Heart left ventricle (tissue), 16 donors: Measurements from ENCODE around the gene COPZ1. TPM values are rescaled to one million over a fixed set of nuclear protein-coding genes. Genes with fewer than 3 reads are reported as not detected.
A peak's percentile ranks its signal among the peaks of the same experiment; 100 is the strongest.

Source experiments
- ATAC-seq, 4 donors: fragments of 200-7000 bp; cut with Tn5 transposase; one replicate each; pipeline ENCODE4 v1.9.1; 2020 to 2022; ENCODE audit warnings: moderate library complexity in 4 of 4, mild to moderate bottlenecking in 3 of 4, moderate number of reproducible peaks in 1 of 4
- DNase-seq, 5 donors: peaks; one replicate each; pipeline ENCODE4 v3.0.0-alpha.2; 2020
- H3K27ac ChIP-seq, 12 donors: fragments of 200-600 bp; sonication (generic) in 4 of 12; one replicate each; pipeline versions ENCODE4 v1.5.0 to v1.8.0; 2016 to 2022; ENCODE audit warnings: mild to moderate bottlenecking in 2 of 12
- H3K27me3 ChIP-seq, 9 donors: fragments of 200-600 bp; sonication (generic) in 2 of 9; one replicate each; pipeline versions ENCODE4 v1.5.1 to v1.8.0; 2016 to 2022; ENCODE audit warnings: mild to moderate bottlenecking in 3 of 9
- H3K36me3 ChIP-seq, 9 donors: fragments of 200-600 bp; sonication (generic) in 2 of 9; one replicate each; pipeline versions ENCODE4 v1.5.0 to v1.8.0; 2018 to 2022; ENCODE audit warnings: mild to moderate bottlenecking in 2 of 9
- H3K4me1 ChIP-seq, 12 donors: fragments of 200-600 bp; sonication (generic) in 4 of 12; one replicate each; pipeline versions ENCODE4 v1.5.0 to v1.8.0; 2016 to 2022; ENCODE audit warnings: mild to moderate bottlenecking in 3 of 12
- H3K4me3 ChIP-seq, 12 donors: fragments of 200-600 bp; sonication (generic) in 4 of 12; one replicate each; pipeline versions ENCODE4 v1.5.0 to v1.8.0; 2017 to 2022; ENCODE audit warnings: mild to moderate bottlenecking in 9 of 12, moderate library complexity in 4 of 12
- H3K9me3 ChIP-seq, 12 donors: fragments of 200-600 bp; sonication (generic) in 4 of 12; one replicate each; pipeline versions ENCODE4 v1.5.0 to v1.8.0; 2016 to 2022; ENCODE audit warnings: mild to moderate bottlenecking in 1 of 12
- CTCF ChIP-seq, 12 donors: fragments of 200-600 bp; sonication (generic) in 4 of 12; IDR thresholded peaks; one replicate each; pipeline versions ENCODE4 v1.5.0 to v1.8.0; 2018 to 2022; ENCODE audit warnings: antibody characterized with exemption in 12 of 12, mild to moderate bottlenecking in 5 of 12
- POLR2A ChIP-seq, 2 donors: fragments of 450-650 bp; IDR thresholded peaks; one replicate each; pipeline ENCODE4 v1.6.1; 2017; ENCODE audit warnings: antibody characterized with exemption in 2 of 2, mild to moderate bottlenecking in 2 of 2, moderate library complexity in 2 of 2
- WGBS, 4 donors: extraction: QIAGEN DNeasy Blood & Tissue Kit in 2 of 4; methylation state at CpG; one replicate each; pipeline versions ENCODE4 v1.1.5 to v1.1.7; 2013 to 2018; 5-methylcytosine and 5-hydroxymethylcytosine counted together
- intact Hi-C, 10 donors: fragments of 100-400 bp; cut with DNase I; formaldehyde crosslinking; loops; one replicate each; pipeline versions ENCODE4 v1.11.1 to v1.14.2; 2022
- polyA plus RNA-seq, 2 donors: library from polyadenylated mRNA; stranded (reverse); fragments of 200-250 nt; gene quantifications; one replicate each; pipeline ENCODE4 v1.2.3, GENCODE V29; 2013
- total RNA-seq, 9 donors: library from RNA; depleted of rRNA in 2 of 9; stranded (reverse); fragments of >200 nt in 2 of 9; fragmentation: NEBNext Ultra II Directional in 3 of 9; extraction: Animal tissue kit (Norgen Biotek cat#: 25700) in 3 of 9; gene quantifications; one replicate each; pipeline versions ENCODE4 v1.1.0 to v1.2.4, GENCODE V29; 2016 to 2023
- donor health status: ischemic (EF 13 %, LVEDD 7.1; RV severe dilation, severe dysfunction).
- donor health status: healthy with polysubstance abuse.
- donor health status: DM: no; HTN: yes; CAD: no.
- donor health status: DM: no; HTN: no; CAD: no.
- donor health status: ischemic (EF 25% LVEDD 6.9; RV normal size, moderate dysfunction).
- donor health status: ischemic (EF 25% LVEDD 5.7; RV mildly dilated, moderate dysfunction).
- donor health status: healthy.
- donor health status: DM: yes; HTN: yes; CAD: no.
- donor health status: ischemic (EF 35%, LVEDD 5.7; RV mildly dilated, moderate dysfunction).
- donor health status: nonischemic (EF 11% LVEDD 7.7; RV severe dilation, severe dysfunction).
- donor health status: DM: yes; HTN: yes; CAD: no.
- donor health status: PGD.
- donor health status: ischemic (EF 29% LVEDD 5.4; RV normal size, mild dysfunction).
- donor health status: nonischemic (EF 23%, LVEDD 6.1; RV moderate dilation, normal function).

Gene COPZ1
- total and polyA plus RNA-seq, 11 donors, result 77.3 to 146 (median 125) TPM

DNA sequence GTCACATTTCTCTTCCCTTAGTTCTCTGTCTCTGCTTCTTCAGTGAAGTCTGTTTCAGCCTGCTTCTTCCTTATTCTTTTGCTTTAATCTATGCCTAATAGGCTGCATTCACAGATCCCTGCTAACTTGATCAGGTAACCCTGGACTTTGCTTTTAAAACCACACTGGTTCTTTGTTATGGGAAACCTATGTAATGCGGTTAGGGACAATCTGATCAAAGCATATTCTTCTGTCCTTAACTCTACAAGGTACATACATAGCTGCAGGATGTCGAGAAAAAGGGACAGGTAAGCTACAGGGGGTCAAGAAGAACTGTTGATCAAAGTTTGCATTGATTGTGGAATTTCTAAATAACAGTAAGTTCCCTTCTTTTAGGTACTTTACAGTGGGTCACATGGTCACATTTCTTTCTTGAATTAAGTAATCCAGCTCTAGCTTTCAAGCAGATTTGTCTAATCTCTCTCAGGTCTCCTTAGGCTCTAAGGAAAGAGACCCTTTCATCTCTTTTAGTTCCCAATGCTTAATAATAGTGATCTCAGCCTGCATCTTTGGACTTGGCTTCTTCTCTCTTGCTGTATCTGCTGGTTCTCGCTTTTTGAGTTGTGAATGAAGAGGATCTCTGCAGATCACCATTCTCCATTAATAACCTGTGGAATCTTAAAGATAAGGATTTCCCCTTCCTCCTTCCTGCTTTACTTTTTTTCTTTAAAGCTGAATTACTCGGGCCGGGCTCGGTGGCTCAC, 3.8 kb downstream of the COPZ1 start:
- H3K4me3 ChIP-seq, result peak overlapping the region in 1 of 12 donors; percentile 10
- no peak for TF ChIP-seq CTCF (IDR thresholded peaks at IDR 0.05)
- DNase-seq, result no peak
- intact Hi-C loops, result loop anchor here in 4 of 10 donors (5.0 to 10.0 kb wide), 3 partner anchors 39 to 81 kb away; no protein-coding TSS in a partner anchor
- H3K9me3 ChIP-seq, result no peaks in the 10 kb centered on the region
- H3K27me3 ChIP-seq, result no peaks in the 10 kb centered on the region
- H3K4me1 ChIP-seq, result peaks cover 0 to 66% (median 39%) of the 10 kb centered on the region in 12 donors
- H3K27ac ChIP-seq, result peak overlapping the region in 1 of 12 donors; percentile 47
- H3K36me3 ChIP-seq, result peaks cover 0 to 22% (median 8%) of the 10 kb centered on the region in 9 donors
- WGBS, 4 donors, result 73 to 84% (median 77%) methylated on average over 6 of the region's 6 CpGs
- no peak for ATAC-seq

DNA sequence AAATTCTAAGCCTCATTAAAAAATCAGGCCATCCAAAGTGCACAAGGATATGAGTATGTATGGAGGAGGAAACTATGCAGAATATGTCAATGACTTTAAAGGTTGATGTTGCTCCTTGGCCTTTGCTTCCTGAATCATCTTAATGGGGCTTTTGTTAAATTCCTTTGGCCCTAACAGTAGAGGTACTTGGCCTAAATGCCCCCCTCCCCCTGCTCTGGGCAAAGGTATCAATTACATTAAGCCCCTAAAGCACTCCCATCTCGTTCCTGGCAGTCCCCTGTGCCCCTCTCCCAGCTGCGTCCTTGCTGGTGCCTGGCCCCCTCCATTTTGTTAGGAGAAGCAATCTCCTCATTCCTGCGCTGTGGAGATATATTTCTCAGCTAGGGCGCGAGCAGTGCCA, 4.8 kb downstream of the COPZ1 start:
- intact Hi-C loops, result loop anchor here in 4 of 10 donors (5.0 to 10.0 kb wide), 3 partner anchors 38 to 82 kb away; no protein-coding TSS in a partner anchor
- WGBS, 4 donors, result 62 to 69% (median 66%) methylated on average over 5 of the region's 5 CpGs
- no peak overlapping the region for H3K27ac ChIP-seq
- H3K36me3 ChIP-seq, result peaks cover 0 to 22% (median 8%) of the 10 kb centered on the region in 9 donors
- TF ChIP-seq CTCF (IDR thresholded peaks at IDR 0.05) (no peak), POLR2A (IDR thresholded peaks at IDR 0.05) (no peak)
- DNase-seq (no peak), ATAC-seq (no peak)
- H3K9me3 ChIP-seq, result no peaks in the 10 kb centered on the region
- peaks cover 0 to 62% (median 39%) of the 10 kb centered on the region in 12 donors for H3K4me1 ChIP-seq
- no peaks in the 10 kb centered on the region for H3K27me3 ChIP-seq
- H3K4me3 ChIP-seq, result no peak overlapping the region

DNA sequence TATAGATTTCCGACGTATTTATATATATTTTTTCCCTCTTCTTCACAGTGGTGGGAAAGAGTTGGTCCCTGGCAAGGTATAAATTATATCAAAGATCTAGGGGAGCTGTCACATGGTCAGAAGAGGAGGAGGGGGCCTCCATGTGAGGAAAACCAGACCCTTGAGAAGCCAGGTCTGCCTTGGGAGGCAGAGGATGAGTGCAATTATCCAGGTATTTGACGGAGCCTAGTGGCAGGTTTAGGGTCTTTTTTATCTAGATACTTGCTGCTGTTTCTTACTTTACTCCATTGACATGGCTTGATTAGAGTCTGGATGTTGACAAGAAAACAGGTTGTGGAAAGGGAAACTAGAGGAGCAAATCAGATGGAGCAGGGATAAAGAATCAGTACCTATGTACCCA, 5.5 kb downstream of the COPZ1 start:
- DNase-seq (no peak), ATAC-seq (no peak)
- Histone ChIP-seq H3K27me3 (no peaks in the 10 kb centered on the region), H3K9me3 (no peaks in the 10 kb centered on the region), H3K4me1 (peaks cover 0 to 62% (median 39%) of the 10 kb centered on the region in 12 donors), H3K4me3 (no peak overlapping the region), H3K36me3 (peaks cover 0 to 22% (median 8%) of the 10 kb centered on the region in 9 donors), H3K27ac (no peak overlapping the region)
- TF ChIP-seq CTCF (IDR thresholded peaks at IDR 0.05), result no peak
- no peak for TF ChIP-seq POLR2A (IDR thresholded peaks at IDR 0.05)
- WGBS, 4 donors, result 68 to 79% (median 75%) methylated on average over 3 of the region's 3 CpGs
- intact Hi-C loops, result no loop called here

DNA sequence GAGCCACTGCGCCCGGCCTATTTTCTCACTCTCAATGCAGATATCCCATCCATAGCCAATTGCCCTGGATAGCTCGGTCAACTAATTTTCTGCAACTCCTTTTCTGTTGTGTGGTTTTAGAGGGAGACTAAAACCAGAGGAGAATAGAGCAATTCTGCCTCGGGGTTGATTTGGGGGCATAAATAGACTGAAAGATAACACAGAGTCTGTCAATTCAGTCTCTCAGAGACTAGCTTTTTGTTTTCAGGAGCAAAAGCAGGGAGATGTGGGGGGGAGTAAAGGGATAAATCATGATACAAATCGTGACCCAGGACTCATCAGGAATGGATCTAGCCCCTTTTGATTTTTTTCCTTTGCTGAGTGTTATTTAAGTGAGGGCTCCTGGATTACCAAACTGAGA, 6.5 kb downstream of the COPZ1 start:
- no peak for TF ChIP-seq CTCF (IDR thresholded peaks at IDR 0.05)
- TF ChIP-seq POLR2A (IDR thresholded peaks at IDR 0.05), result no peak
- Histone ChIP-seq H3K36me3 (peaks cover 0 to 22% (median 8%) of the 10 kb centered on the region in 9 donors), H3K4me1 (peaks cover 0 to 58% (median 31%) of the 10 kb centered on the region in 12 donors), H3K27ac (no peak overlapping the region), H3K4me3 (no peak overlapping the region), H3K27me3 (no peaks in the 10 kb centered on the region), H3K9me3 (no peaks in the 10 kb centered on the region)
- intact Hi-C loops, result no loop called here
- no peak for DNase-seq
- WGBS, 4 donors, result 76 to 85% (median 81%) methylated on average over 5 of the region's 5 CpGs
- ATAC-seq, result no peak
